Left renal cortex interstitium (tissue), 4 donors: ENCODE results near the gene RALGAPB. TPM values are rescaled to one million over a fixed set of nuclear protein-coding genes. Genes with fewer than 3 reads are reported as not detected.
A peak's percentile ranks its signal among the peaks of the same experiment; 100 is the strongest.
"Not testable (repeated sequence)": the region's sequence is repeated elsewhere in the genome, so short reads cannot be mapped to it uniquely, and the experiment has no call there.

Experiments used
- DNase-seq, 4 donors: peaks; one replicate each; pipeline ENCODE4 v3.0.0-alpha.2; 2013; ENCODE audit warnings: low read depth in 4 of 4, low spot score in 2 of 4, missing footprints in 1 of 4
- polyA plus RNA-seq, 4 donors: library from polyadenylated mRNA; unstranded; fragments of 120-200 nt; gene quantifications; one replicate each; pipeline ENCODE4 v1.2.1, GENCODE V29; 2013; ENCODE audit not compliant: insufficient read length in 4 of 4

The RALGAPB gene
- polyA plus RNA-seq = 10 to 100 TPM; 28.4 to 44.4 (median 38.3) TPM

DNA sequence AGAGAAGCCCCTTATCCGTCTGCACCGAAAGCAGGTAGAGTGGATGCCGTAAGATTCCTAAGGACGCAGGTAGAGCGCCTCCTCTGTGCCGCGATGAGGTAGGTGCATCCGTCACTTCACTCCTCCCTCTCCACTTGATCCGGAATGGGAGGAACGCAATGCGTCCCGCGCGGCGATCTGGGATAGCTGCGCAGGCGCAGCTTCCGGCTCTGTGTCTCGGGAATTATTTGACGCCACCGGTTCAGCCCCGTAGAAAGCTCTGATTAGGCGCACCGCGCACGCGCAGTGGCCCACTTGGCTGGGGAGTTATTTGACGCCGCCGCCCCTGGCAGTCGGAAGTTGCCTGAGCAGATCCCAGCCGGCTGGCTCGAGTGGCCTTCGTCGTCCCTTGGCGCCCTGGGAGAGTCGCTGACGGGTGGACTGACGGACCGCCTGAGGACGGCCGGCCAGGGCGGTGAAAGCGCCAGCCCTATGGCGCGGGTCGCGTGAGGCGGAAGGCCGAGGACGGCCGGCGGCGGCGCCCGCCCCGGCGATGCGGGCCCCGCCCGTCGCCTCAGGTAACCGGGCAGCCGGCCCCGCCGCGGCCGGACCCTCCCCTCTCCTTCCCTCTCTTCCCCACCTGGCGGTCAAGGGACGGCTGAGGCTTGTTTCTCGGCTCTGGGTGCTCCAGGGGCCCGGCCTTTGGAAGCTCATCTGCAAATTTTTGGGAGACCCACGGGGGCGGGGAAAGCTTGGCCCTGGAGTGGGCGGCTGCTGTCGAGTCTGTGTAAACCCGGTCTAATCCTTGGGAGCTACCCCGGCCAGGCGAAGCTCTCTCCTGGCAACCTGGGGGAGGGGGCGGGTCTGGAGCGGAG lies at the start of gene RALGAPB:
Gene RALGAPB (plus strand): TSS at position 331 of the 854 bp plus-strand sequence. CDS start 15,590 bp downstream, outside the sequence.
- DNase-seq = peak; percentile 96 to 99 (median 99)

DNA sequence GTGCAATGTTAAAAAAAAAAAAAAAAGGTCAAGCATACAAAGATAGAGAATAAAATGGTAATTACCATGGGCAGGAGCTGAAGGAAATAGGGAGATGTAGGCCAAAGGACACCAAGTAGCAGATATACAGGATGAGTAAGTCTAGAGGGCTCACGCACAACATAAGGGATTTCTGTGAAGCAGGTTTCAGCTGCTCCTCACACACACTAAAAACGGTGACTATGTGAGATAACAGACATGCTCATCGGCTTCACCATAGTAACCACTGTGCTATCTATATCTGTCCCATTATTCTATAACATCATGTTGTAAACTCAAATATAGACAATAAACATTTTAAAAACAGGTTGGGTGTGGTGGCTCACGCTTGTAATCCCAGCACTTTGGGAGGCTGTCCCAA lies 49.1 kb upstream of the RALGAPB start:
- DNase-seq = no peak

DNA sequence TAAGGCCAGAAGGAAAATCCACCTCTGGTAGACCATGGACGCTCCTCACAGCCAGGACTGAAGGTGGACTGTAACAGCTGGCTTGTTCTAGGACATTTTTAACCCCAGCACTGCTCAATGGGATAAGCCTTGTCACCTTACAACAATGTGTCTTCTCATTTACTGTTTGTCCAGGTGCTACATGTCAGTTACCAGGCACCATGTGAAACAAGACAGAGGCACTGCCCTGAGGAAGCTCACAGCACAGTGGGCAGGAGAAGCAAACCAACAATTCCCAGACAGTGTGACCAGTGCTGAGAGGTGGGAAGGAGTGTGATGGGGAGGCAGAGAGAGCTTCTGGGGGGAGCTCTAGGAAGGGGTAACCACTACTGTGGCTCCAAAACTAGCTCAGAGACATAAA lies 48.2 kb upstream of the RALGAPB start:
- no peak for DNase-seq

DNA sequence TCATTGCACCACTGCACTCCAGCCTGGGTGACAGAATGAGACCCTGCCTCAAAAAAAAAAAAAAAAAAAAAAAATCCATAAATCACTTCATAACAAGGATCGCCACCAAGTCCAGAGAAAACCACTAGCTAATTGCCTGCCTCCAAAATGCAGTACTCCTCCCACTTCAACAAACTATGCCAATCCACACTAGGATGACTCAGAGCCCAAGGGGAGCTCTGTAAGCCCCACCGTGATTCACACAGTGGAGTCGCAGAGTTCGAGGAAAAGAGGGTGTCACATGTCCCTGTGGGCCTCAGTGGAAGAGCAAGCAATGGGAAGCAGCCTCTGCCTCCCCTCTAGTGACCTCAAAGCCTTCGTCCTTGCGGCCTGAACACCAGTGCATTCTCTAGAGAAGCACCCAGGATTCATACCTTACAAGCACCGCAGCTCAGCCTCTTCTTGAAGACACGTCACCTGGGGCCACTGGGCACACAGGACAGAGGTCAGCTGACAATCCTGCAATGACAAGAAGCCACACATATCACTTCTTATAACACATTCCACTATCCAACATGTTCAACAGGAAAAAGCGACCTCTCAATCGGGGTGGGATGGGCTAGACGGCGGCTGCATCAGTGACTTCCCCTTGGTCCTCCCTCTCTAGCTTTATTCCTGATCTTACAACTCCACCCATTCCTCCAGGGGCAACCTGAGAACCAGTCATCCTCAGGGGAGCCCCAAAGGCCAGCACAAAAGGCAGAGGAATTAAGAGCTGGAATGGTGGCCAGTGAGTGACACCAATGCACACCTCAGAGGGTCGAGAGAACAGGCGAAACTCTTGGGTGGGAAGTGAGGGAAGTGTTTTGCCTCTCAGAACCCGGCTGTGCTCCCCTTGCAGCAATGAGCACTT lies 46.4 kb upstream of the RALGAPB start:
- no peak for DNase-seq

DNA sequence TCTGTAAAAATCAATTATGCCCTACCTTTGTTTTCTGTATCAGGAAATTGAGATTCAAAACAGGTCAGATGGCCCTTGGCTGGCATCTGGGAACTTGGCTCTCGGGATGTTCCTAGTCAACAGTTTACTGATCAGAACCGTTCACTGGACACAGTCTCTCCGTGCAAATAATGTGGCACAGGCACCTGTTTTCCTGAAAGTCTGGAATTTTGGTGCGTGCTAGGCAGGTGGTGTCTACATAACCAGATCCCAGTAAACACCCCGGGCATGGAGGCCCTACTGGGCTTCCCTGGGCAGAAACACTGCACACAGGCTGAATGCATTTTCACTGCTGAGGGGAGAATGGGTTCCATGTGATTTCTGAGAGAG lies 45.0 kb upstream of the RALGAPB start:
- no peak for DNase-seq

- no peak for DNase-seq
These were observed 43.8 kb upstream of the RALGAPB start for GRCh38 chr20:38428800-38429199.

- DNase-seq = no peak
These were observed 43.3 kb upstream of the RALGAPB start for GRCh38 chr20:38429301-38429700.

- DNase-seq = no peak
These were observed 41.8 kb upstream of the RALGAPB start for GRCh38 chr20:38430679-38431325.

DNA sequence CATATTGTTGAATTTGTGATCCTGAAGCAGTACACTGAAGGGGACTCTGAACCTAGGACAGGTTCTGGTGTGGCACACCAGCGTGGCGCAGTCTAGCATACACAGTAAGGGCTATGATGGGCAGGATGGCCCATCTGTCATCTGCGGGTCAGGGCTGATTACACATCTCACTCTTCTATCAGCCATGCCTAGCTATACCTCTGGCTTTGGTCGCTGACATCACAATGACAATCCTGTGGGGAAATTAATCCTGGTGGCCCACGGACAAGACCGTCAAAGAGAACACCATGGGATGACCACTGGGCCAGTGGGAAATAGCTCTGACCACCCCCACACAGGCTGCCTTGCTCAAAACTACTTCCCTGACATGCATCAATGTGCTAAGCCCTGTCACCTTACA lies 40.4 kb upstream of the RALGAPB start:
- DNase-seq = no peak

DNA sequence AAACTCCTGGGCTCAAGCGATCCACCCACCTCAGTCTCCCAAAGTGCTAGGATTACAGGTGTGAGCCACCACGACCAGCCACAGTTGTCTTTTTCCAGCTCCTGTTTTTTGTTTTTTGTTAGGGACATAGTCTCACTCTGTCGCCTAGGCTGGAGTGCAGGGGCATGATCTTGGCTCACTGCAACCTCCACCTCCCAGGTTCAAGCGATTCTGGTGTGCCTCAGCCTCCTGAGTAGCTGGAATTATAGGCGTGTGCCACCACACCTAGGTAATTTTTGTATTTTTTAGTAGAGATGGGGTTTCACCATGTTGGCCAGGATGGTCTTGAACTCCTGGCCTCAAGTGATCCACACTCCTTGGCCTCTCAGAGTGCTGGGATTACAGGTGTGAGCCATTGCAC lies 39.8 kb upstream of the RALGAPB start:
- DNase-seq = not testable (repeated sequence)

GRCh38 chr20:38433304-38433972 lies 39.2 kb upstream of the RALGAPB start:
- DNase-seq = no peak

- no peak for DNase-seq
These were observed 38.3 kb upstream of the RALGAPB start for GRCh38 chr20:38434301-38434741.

GRCh38 chr20:38434770-38435554 lies 37.7 kb upstream of the RALGAPB start, which contains the start of gene SNHG17:
Gene SNHG17, minus strand, starts transcription at chr20:38435328.
- DNase-seq = peak; percentile 60 to 84 (median 80)

DNA sequence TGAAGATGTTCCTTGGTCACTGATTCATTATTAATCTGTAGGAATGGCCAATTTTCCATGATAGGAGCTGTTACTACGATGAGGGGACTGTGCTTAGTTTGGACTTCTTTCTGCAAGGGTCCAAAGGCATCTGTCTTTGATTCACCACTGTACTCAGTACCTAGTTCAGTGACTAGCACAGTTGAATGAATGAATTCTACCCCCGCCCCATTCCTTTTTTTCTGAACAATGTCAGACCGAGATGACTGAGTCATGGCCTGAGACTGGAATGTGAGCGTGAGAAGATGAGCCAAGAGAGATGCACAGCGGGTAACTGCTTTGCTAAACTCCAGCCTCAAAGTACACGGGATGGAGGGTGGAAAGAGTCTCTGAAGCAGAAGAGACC lies 37.1 kb upstream of the RALGAPB start:
- DNase-seq = no peak

DNA sequence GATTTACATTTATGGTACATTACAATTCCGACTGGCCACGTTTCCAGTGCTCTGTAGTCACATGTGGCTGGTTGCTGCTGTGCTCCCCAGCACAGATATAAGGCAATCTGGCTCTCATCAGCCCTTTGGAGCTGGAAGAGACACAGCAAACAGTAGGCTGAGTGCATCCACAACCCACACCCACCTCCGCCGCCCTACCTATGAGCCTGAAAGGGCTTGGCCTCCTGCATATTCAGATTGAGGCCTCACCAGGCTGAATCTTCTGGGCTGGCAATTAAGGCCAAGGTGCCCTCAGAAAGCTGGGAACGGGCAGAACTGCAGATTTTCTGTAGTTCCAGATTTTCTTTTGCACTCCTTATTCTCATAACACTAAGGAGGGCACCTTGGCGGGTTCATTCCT lies 34.8 kb upstream of the RALGAPB start:
- DNase-seq = no peak

- not testable (repeated sequence) for DNase-seq
These were observed 31.5 kb upstream of the RALGAPB start for GRCh38 chr20:38441110-38441509.

- DNase-seq = no peak
These were observed 30.7 kb upstream of the RALGAPB start for GRCh38 chr20:38441916-38442315.

GRCh38 chr20:38445381-38445796 lies 27.3 kb upstream of the RALGAPB start:
- DNase-seq = no peak

- no peak for DNase-seq
These were observed 26.7 kb upstream of the RALGAPB start for GRCh38 chr20:38445901-38446425.
